ENCODE measurements around the gene SMARCA4.
A peak's percentile ranks its signal among the peaks of the same experiment; 100 is the strongest.

Gene SMARCA4

GRCh38 chr19:10981252-10981895 lies 20.5 kb downstream of the SMARCA4 start:
- H3K9me2 ChIP-seq (ENCODE audit: low read depth, low read length): no peaks in the 10 kb centered on the region
- H3K4me1 ChIP-seq (ENCODE audit: insufficient read depth, low read length, severe bottlenecking): peaks cover 45% of the 10 kb centered on the region
- H3K4me2 ChIP-seq (ENCODE audit: low read length): no peak overlapping the region
- peaks cover 57% of the 10 kb centered on the region for H3K36me3 ChIP-seq (ENCODE audit: insufficient read depth, low read length)
- H4K20me1 ChIP-seq (ENCODE audit: insufficient read depth, low read length): no peaks in the 10 kb centered on the region
- H2AFZ ChIP-seq (ENCODE audit: low read length): no peak overlapping the region
- H3K9ac ChIP-seq (ENCODE audit: low read length): no peak overlapping the region; the same call in 1 of the 2 replicates
- no peaks in the 10 kb centered on the region for H3F3A ChIP-seq (ENCODE audit: insufficient read depth, low read length)
- peaks cover 90% of the 10 kb centered on the region for H3K79me2 ChIP-seq (ENCODE audit: insufficient read depth, low read length)
- no peaks in the 10 kb centered on the region for H3K9me3 ChIP-seq (ENCODE audit: low read length)
- no peaks in the 10 kb centered on the region for H3K27me3 ChIP-seq (ENCODE audit: insufficient read depth, low read length)
- no peak overlapping the region for H3K4me3 ChIP-seq (ENCODE audit: low read depth, low read length, poor library complexity, severe bottlenecking)
- TF ChIP-seq CTCF (IDR thresholded peaks at IDR 0.05; ENCODE audit: low read length): no peak
- TF ChIP-seq EZH2 (IDR thresholded peaks at IDR 0.05; ENCODE audit: borderline replicate concordance, low read length): no peak
- H3K27ac ChIP-seq (ENCODE audit: low read depth, low read length, poor library complexity, severe bottlenecking): peak overlapping the region; percentile 85

- Histone ChIP-seq H3K9me3 (ENCODE audit: low read length) (no peaks in the 10 kb centered on the region), H3K79me2 (ENCODE audit: insufficient read depth, low read length) (peaks cover 77% of the 10 kb centered on the region), H3F3A (ENCODE audit: insufficient read depth, low read length) (no peaks in the 10 kb centered on the region), H3K27me3 (ENCODE audit: insufficient read depth, low read length) (no peaks in the 10 kb centered on the region), H4K20me1 (ENCODE audit: insufficient read depth, low read length) (no peaks in the 10 kb centered on the region), H2AFZ (ENCODE audit: low read length) (no peak overlapping the region), H3K4me3 (ENCODE audit: low read depth, low read length, poor library complexity, severe bottlenecking) (no peak overlapping the region), H3K4me2 (ENCODE audit: low read length) (no peak overlapping the region), H3K9me2 (ENCODE audit: low read depth, low read length) (no peaks in the 10 kb centered on the region), H3K36me3 (ENCODE audit: insufficient read depth, low read length) (peaks cover 68% of the 10 kb centered on the region), H3K4me1 (ENCODE audit: insufficient read depth, low read length, severe bottlenecking) (peaks cover 29% of the 10 kb centered on the region), H3K9ac (ENCODE audit: low read length) (no peak overlapping the region), H3K27ac (ENCODE audit: low read depth, low read length, poor library complexity, severe bottlenecking) (no peak overlapping the region)
- TF ChIP-seq CTCF (IDR thresholded peaks at IDR 0.05; ENCODE audit: low read length): no peak
- TF ChIP-seq EZH2 (IDR thresholded peaks at IDR 0.05; ENCODE audit: borderline replicate concordance, low read length): no peak
These were observed 22.2 kb downstream of the SMARCA4 start for GRCh38 chr19:10983026-10983425.

GRCh38 chr19:10984166-10984735 lies 23.4 kb downstream of the SMARCA4 start:
- Histone ChIP-seq H3K36me3 (ENCODE audit: insufficient read depth, low read length) (peaks cover 80% of the 10 kb centered on the region), H3F3A (ENCODE audit: insufficient read depth, low read length) (no peaks in the 10 kb centered on the region), H3K9me3 (ENCODE audit: low read length) (no peaks in the 10 kb centered on the region), H3K4me2 (ENCODE audit: low read length) (no peak overlapping the region), H4K20me1 (ENCODE audit: insufficient read depth, low read length) (no peaks in the 10 kb centered on the region), H3K27me3 (ENCODE audit: insufficient read depth, low read length) (no peaks in the 10 kb centered on the region), H3K4me3 (ENCODE audit: low read depth, low read length, poor library complexity, severe bottlenecking) (no peak overlapping the region), H3K79me2 (ENCODE audit: insufficient read depth, low read length) (peaks cover 67% of the 10 kb centered on the region), H3K9me2 (ENCODE audit: low read depth, low read length) (no peaks in the 10 kb centered on the region), H3K9ac (ENCODE audit: low read length) (no peak overlapping the region), H3K4me1 (ENCODE audit: insufficient read depth, low read length, severe bottlenecking) (peaks cover 19% of the 10 kb centered on the region), H3K27ac (ENCODE audit: low read depth, low read length, poor library complexity, severe bottlenecking) (no peak overlapping the region), H2AFZ (ENCODE audit: low read length) (no peak overlapping the region)
- TF ChIP-seq CTCF (IDR thresholded peaks at IDR 0.05; ENCODE audit: low read length) (no peak), EZH2 (IDR thresholded peaks at IDR 0.05; ENCODE audit: borderline replicate concordance, low read length) (no peak)

All from OCI-LY1 (cell line).